Measurements from ENCODE around the gene PRKG1. TPM values are rescaled to one million over a fixed set of nuclear protein-coding genes. Genes with fewer than 3 reads are reported as not detected.

The PRKG1 gene
- polyA plus RNA-seq, 1 donor (not counting 4 experiments of a cell fraction or from before 2014, with no cell fraction given) = 0.24 TPM

GRCh38 chr10:51035344-51035743, 38.9 kb upstream of the PRKG1 start:
- no peaks in the 10 kb centered on the region for H3K79me2 ChIP-seq (ENCODE audit: control insufficient read depth, insufficient read depth, low read length)
- H3K4me1 ChIP-seq (ENCODE audit: control insufficient read depth, extremely low read depth, insufficient read depth, low read length) = no peaks in the 10 kb centered on the region
- H3K4me3 ChIP-seq (ENCODE audit: control insufficient read depth in 2 of 3, extremely low read depth in 1 of 3, insufficient read depth in 2 of 3, low read depth in 1 of 3, low read length in 3 of 3) = no peak overlapping the region
- no peak overlapping the region for H2AFZ ChIP-seq (ENCODE audit: control insufficient read depth, low read length)
- no peak overlapping the region for H3K27ac ChIP-seq (ENCODE audit: control insufficient read depth, insufficient read depth, low read length)
- no peak for TF ChIP-seq CTCF (optimal IDR thresholded peaks at IDR 0.05 in 1 of 3, IDR thresholded peaks at IDR 0.05 in 1 of 3, conservative IDR thresholded peaks at IDR 0.05 in 1 of 3; ENCODE audit: extremely low read depth in 1 of 3, insufficient read depth in 2 of 3, low read length in 3 of 3)
- no peak for TF ChIP-seq EZH2 (IDR thresholded peaks at IDR 0.05; ENCODE audit: low read length)
- dilution Hi-C loops (cut with MboI; ENCODE audit: extremely low pct_ligation_motif_present, low sequenced_read_pairs) = no loop called here
- no peaks in the 10 kb centered on the region for H3K36me3 ChIP-seq (ENCODE audit: control insufficient read depth in 2 of 2, extremely low read depth in 1 of 2, insufficient read depth in 2 of 2, low read length in 2 of 2)
- no peak overlapping the region for H3K4me2 ChIP-seq (ENCODE audit: control insufficient read depth, extremely low read depth, insufficient read depth, low read depth, low read length)
- H4K20me1 ChIP-seq (ENCODE audit: control insufficient read depth, extremely low read depth, insufficient read depth, low read length) = no peaks in the 10 kb centered on the region
- no peak overlapping the region for H3K9ac ChIP-seq (ENCODE audit: control insufficient read depth, extremely low read depth, insufficient read depth, low read length)
- no peaks in the 10 kb centered on the region for H3K9me3 ChIP-seq (ENCODE audit: control insufficient read depth, low read depth, low read length)
- no peak for DNase-seq (ENCODE audit: low read depth, low spot score)
- FAIRE-seq = no peak
- no peaks in the 10 kb centered on the region for H3K9me1 ChIP-seq (ENCODE audit: control insufficient read depth, extremely low read depth, insufficient read depth, low read length)
- H3K27me3 ChIP-seq (ENCODE audit: control insufficient read depth, extremely low read depth, insufficient read depth, low read length) = no peaks in the 10 kb centered on the region

GRCh38 chr10:51045871-51046270, 28.4 kb upstream of the PRKG1 start:
- FAIRE-seq (no peak), DNase-seq (ENCODE audit: low read depth, low spot score) (no peak)
- Histone ChIP-seq H2AFZ (ENCODE audit: control insufficient read depth, low read length) (no peak overlapping the region), H3K36me3 (ENCODE audit: control insufficient read depth in 2 of 2, extremely low read depth in 1 of 2, insufficient read depth in 2 of 2, low read length in 2 of 2) (no peaks in the 10 kb centered on the region), H3K9ac (ENCODE audit: control insufficient read depth, extremely low read depth, insufficient read depth, low read length) (no peak overlapping the region), H3K4me2 (ENCODE audit: control insufficient read depth, extremely low read depth, insufficient read depth, low read depth, low read length) (no peak overlapping the region), H3K9me3 (ENCODE audit: control insufficient read depth, low read depth, low read length) (no peaks in the 10 kb centered on the region), H3K27ac (ENCODE audit: control insufficient read depth, insufficient read depth, low read length) (no peak overlapping the region), H3K79me2 (ENCODE audit: control insufficient read depth, insufficient read depth, low read length) (no peaks in the 10 kb centered on the region), H3K4me1 (ENCODE audit: control insufficient read depth, extremely low read depth, insufficient read depth, low read length) (no peaks in the 10 kb centered on the region), H3K9me1 (ENCODE audit: control insufficient read depth, extremely low read depth, insufficient read depth, low read length) (no peaks in the 10 kb centered on the region), H3K27me3 (ENCODE audit: control insufficient read depth, extremely low read depth, insufficient read depth, low read length) (peaks cover 3% of the 10 kb centered on the region), H3K4me3 (ENCODE audit: control insufficient read depth in 2 of 3, extremely low read depth in 1 of 3, insufficient read depth in 2 of 3, low read depth in 1 of 3, low read length in 3 of 3) (no peak overlapping the region), H4K20me1 (ENCODE audit: control insufficient read depth, extremely low read depth, insufficient read depth, low read length) (no peaks in the 10 kb centered on the region)
- TF ChIP-seq EZH2 (IDR thresholded peaks at IDR 0.05; ENCODE audit: low read length) (no peak), CTCF (optimal IDR thresholded peaks at IDR 0.05 in 1 of 3, IDR thresholded peaks at IDR 0.05 in 1 of 3, conservative IDR thresholded peaks at IDR 0.05 in 1 of 3; ENCODE audit: extremely low read depth in 1 of 3, insufficient read depth in 2 of 3, low read length in 3 of 3) (no peak)
- dilution Hi-C loops (cut with MboI; ENCODE audit: extremely low pct_ligation_motif_present, low sequenced_read_pairs) = no loop called here

Data from keratinocyte (primary cell).